ENCODE measurements around the gene CRX. TPM values are rescaled to one million over a fixed set of nuclear protein-coding genes. Genes with fewer than 3 reads are reported as not detected.

Gene CRX
- total and polyA plus RNA-seq, 2 of the 13 experiments (the other 11 are each of a cell fraction or from before 2014, with no cell fraction given) = not detected

DNA sequence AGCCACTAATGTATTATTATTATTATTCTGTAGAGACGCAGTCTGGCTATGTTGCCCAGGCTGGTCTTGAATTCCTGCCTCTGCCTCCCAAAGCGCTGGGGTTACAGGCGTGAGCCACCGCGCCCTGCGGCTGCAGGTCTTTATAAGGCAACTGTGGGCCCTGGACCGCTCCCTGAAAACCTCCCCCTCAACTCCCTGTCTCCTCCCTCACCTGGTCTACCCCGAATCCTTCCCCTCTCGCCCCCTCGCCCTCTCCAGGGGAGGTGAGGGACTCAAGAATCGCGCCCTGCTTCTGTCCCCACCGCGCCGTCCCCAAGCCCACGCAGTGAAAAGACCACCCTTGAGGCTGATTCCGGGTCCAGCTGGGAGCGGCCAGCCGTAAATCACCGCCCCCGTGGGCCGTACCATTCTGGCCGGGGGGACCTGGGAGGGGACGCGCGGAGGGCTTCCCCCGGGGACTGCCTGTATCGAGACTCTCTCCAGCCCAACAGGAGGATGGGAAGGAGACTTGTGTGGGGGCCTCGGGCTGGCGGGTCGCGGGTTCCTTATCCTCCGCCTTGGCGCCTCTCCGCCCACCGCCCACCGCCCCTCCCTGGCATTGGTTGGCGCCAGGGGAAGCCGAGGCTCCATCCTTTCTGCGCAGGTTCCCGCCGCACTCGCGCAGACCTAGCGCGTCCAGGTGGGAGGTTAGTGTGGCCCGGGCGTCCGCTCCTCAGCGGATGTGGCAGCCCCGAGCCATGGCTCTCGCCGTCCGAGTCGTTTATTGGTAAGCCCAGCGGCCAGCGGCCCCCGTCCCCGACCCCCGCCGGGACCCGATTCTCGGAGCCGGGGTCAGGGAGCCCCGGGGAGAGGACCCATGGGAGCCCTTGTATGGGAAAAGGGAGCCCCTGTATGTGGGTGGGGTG is 43.4 kb upstream of the CRX start, which contains the start of gene SELENOW (continued):
- TF ChIP-seq EHMT2 (IDR thresholded peaks at IDR 0.05; ENCODE audit: borderline replicate concordance, low read depth, low read length) (no peak), ZNF326 (CRISPR knock-in tag; IDR thresholded peaks at IDR 0.05; ENCODE audit: borderline replicate concordance) (no peak), ZNF792 (CRISPR knock-in tag; IDR thresholded peaks at IDR 0.05) (peak; percentile 32; the same call in 1 of the 2 replicates), ZNF572 (CRISPR knock-in tag; IDR thresholded peaks at IDR 0.05) (no peak), TFE3 (CRISPR knock-in tag; IDR thresholded peaks at IDR 0.05) (peak; percentile 20; the same call in 1 of the 2 replicates), HNF1A (IDR thresholded peaks at IDR 0.05; ENCODE audit: low read depth) (peak; percentile 23; the same call in 1 of the 2 replicates), HNF1A (CRISPR knock-in tag; IDR thresholded peaks at IDR 0.05; ENCODE audit: borderline replicate concordance) (no peak), TRIM22 (IDR thresholded peaks at IDR 0.05) (no peak), ZBTB42 (CRISPR knock-in tag; IDR thresholded peaks at IDR 0.05) (peak; percentile 64; the same call in 1 of the 2 replicates), ZNF782 (CRISPR knock-in tag; IDR thresholded peaks at IDR 0.05; ENCODE audit: borderline replicate concordance) (no peak), XRCC5 (optimal IDR thresholded peaks at IDR 0.05; ENCODE audit: low read length) (peak; percentile 32), KDM2A (CRISPR knock-in tag; IDR thresholded peaks at IDR 0.05; ENCODE audit: borderline replicate concordance, low read depth) (peak; percentile 92), ZNF788 (CRISPR knock-in tag; IDR thresholded peaks at IDR 0.05; ENCODE audit: borderline replicate concordance) (peak; percentile 49; the same call in 1 of the 2 replicates), RORA (CRISPR knock-in tag; IDR thresholded peaks at IDR 0.05) (no peak)
- TF ChIP-seq, protein P1, sequence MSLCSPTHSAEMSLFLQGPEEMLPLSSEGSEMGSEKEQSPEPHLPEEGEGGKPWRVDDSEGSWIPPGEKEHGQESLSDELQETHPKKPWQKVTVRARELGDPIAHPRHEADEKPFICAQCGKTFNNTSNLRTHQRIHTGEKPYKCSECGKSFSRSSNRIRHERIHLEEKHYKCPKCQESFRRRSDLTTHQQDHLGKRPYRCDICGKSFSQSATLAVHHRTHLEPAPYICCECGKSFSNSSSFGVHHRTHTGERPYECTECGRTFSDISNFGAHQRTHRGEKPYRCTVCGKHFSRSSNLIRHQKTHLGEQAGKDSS (CRISPR knock-in tag; IDR thresholded peaks at IDR 0.05; ENCODE audit: borderline replicate concordance, low read depth) = 0 out of 2 replicates have a peak, but pooled peaks have one; percentile 24
- TF ChIP-seq, protein P2, sequence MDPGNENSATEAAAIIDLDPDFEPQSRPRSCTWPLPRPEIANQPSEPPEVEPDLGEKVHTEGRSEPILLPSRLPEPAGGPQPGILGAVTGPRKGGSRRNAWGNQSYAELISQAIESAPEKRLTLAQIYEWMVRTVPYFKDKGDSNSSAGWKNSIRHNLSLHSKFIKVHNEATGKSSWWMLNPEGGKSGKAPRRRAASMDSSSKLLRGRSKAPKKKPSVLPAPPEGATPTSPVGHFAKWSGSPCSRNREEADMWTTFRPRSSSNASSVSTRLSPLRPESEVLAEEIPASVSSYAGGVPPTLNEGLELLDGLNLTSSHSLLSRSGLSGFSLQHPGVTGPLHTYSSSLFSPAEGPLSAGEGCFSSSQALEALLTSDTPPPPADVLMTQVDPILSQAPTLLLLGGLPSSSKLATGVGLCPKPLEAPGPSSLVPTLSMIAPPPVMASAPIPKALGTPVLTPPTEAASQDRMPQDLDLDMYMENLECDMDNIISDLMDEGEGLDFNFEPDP (CRISPR knock-in tag; conservative IDR thresholded peaks at IDR 0.05) = no peak
- TF ChIP-seq, protein P3, sequence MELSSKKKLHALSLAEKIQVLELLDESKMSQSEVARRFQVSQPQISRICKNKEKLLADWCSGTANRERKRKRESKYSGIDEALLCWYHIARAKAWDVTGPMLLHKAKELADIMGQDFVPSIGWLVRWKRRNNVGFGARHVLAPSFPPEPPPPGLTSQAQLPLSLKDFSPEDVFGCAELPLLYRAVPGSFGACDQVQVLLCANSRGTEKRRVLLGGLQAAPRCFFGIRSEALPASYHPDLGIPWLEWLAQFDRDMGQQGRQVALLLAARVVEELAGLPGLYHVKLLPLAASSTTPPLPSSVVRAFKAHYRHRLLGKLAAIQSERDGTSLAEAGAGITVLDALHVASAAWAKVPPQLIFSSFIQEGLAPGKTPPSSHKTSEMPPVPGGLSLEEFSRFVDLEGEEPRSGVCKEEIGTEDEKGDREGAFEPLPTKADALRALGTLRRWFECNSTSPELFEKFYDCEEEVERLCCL (CRISPR knock-in tag; IDR thresholded peaks at IDR 0.05; ENCODE audit: borderline replicate concordance) = 0 out of 2 replicates have a peak, but pooled peaks have one; percentile 55

Measured in HepG2 (cell line).